Measurements from ENCODE around the gene NRCAM. TPM values are rescaled to one million over a fixed set of nuclear protein-coding genes. Genes with fewer than 3 reads are reported as not detected.

NRCAM gene
- polyA plus RNA-seq, 1 donor (not counting 4 experiments of a cell fraction or from before 2014, with no cell fraction given), result 4.0 TPM

DNA sequence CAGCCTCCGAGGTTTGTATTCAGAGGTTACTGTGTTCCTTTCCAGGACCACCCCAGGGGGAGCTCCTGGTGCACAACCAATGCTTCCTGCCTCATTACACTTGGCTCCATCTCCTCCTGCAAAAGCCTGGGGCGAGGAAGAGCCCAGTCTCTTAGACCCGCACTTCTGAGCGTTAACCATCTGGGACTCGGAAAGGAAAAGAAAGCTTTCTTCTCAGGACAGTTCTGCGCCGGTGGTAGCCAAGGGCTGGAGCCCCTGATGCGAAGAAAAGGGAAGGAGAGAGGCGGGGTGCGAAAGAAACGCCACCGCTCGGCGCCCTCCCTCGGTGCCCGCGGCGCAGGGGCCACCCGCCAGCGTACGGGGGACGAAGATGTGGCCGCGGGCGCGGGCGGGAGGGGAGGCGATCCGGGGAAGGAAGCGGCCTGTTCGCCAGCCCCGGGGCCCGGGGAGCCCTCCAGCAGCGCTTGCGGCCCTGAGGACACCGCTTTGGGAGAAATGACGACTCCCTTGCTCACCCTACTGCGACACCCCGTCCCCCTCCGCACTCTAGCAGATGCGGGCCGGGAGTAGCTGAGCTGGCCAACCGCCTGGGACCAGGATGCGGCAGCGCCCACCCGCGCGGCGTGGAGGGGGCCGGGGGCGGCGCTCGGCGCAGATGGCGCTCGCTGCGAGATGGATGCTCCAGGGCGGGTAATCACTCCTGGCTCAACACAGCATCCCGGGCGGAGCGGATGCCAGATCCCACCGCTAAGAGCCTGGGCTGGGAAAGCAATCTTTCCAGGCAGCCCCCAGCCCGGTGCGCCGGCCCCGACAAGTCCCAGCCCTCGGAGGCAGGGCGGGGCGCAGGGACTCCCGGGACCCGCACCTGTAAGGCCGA, 1.3 kb downstream of the NRCAM start:
- peak; percentile 88 for TF ChIP-seq EZH2 (IDR thresholded peaks at IDR 0.05; ENCODE audit: low read length)
- TF ChIP-seq, protein P1, sequence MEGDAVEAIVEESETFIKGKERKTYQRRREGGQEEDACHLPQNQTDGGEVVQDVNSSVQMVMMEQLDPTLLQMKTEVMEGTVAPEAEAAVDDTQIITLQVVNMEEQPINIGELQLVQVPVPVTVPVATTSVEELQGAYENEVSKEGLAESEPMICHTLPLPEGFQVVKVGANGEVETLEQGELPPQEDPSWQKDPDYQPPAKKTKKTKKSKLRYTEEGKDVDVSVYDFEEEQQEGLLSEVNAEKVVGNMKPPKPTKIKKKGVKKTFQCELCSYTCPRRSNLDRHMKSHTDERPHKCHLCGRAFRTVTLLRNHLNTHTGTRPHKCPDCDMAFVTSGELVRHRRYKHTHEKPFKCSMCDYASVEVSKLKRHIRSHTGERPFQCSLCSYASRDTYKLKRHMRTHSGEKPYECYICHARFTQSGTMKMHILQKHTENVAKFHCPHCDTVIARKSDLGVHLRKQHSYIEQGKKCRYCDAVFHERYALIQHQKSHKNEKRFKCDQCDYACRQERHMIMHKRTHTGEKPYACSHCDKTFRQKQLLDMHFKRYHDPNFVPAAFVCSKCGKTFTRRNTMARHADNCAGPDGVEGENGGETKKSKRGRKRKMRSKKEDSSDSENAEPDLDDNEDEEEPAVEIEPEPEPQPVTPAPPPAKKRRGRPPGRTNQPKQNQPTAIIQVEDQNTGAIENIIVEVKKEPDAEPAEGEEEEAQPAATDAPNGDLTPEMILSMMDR (optimal IDR thresholded peaks at IDR 0.05 in 1 of 3, IDR thresholded peaks at IDR 0.05 in 1 of 3, conservative IDR thresholded peaks at IDR 0.05 in 1 of 3; ENCODE audit: extremely low read depth in 1 of 3, insufficient read depth in 2 of 3, low read length in 3 of 3), result no peak
- H3K9ac ChIP-seq (ENCODE audit: control insufficient read depth, extremely low read depth, insufficient read depth, low read length), result peak overlapping the region; percentile 9
- FAIRE-seq (no peak), DNase-seq (ENCODE audit: low read depth, low spot score) (no peak)
- peak overlapping the region; percentile 85 for H3K4me2 ChIP-seq (ENCODE audit: control insufficient read depth, extremely low read depth, insufficient read depth, low read depth, low read length)
- H3K4me1 ChIP-seq (ENCODE audit: control insufficient read depth, extremely low read depth, insufficient read depth, low read length), result peaks cover 10% of the 10 kb centered on the region
- dilution Hi-C loops (cut with MboI; ENCODE audit: extremely low pct_ligation_motif_present, low sequenced_read_pairs), result no loop called here
- no peaks in the 10 kb centered on the region for H3K9me1 ChIP-seq (ENCODE audit: control insufficient read depth, extremely low read depth, insufficient read depth, low read length)
- H3K36me3 ChIP-seq (ENCODE audit: control insufficient read depth in 2 of 2, extremely low read depth in 1 of 2, insufficient read depth in 2 of 2, low read length in 2 of 2), result no peaks in the 10 kb centered on the region
- H3K9me3 ChIP-seq (ENCODE audit: control insufficient read depth, low read depth, low read length), result no peaks in the 10 kb centered on the region
- peak overlapping the region; percentile 46 to 62 (median 62) for H3K4me3 ChIP-seq (ENCODE audit: control insufficient read depth in 2 of 3, extremely low read depth in 1 of 3, insufficient read depth in 2 of 3, low read depth in 1 of 3, low read length in 3 of 3)
- H3K79me2 ChIP-seq (ENCODE audit: control insufficient read depth, insufficient read depth, low read length), result no peaks in the 10 kb centered on the region
- H4K20me1 ChIP-seq (ENCODE audit: control insufficient read depth, extremely low read depth, insufficient read depth, low read length), result no peaks in the 10 kb centered on the region
- no peak overlapping the region for H3K27ac ChIP-seq (ENCODE audit: control insufficient read depth, insufficient read depth, low read length)
- peak overlapping the region; percentile 90 for H2AFZ ChIP-seq (ENCODE audit: control insufficient read depth, low read length)
- H3K27me3 ChIP-seq (ENCODE audit: control insufficient read depth, extremely low read depth, insufficient read depth, low read length), result peaks cover 54% of the 10 kb centered on the region

DNA sequence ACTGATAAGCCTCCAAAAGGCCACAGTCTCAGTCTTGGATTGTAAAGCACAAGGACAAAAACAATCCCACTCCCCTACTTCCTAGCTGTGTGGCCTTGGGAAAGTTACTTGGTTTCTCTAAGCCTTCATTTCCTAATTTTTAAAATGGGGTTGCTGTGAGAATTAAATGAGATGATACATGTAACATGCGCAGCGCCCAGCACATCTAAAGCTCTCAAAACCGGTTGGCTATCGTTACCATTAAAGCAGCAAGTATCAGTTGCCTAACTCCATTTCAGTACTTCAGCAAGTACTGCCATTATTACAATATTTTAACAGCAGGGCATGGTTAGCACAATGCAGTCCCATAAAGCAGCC, 1.9 kb downstream of the NRCAM start:
- peak overlapping the region; percentile 85 for H3K4me2 ChIP-seq (ENCODE audit: control insufficient read depth, extremely low read depth, insufficient read depth, low read depth, low read length)
- H3K9me1 ChIP-seq (ENCODE audit: control insufficient read depth, extremely low read depth, insufficient read depth, low read length), result no peaks in the 10 kb centered on the region
- no peaks in the 10 kb centered on the region for H4K20me1 ChIP-seq (ENCODE audit: control insufficient read depth, extremely low read depth, insufficient read depth, low read length)
- DNase-seq (ENCODE audit: low read depth, low spot score) (no peak), FAIRE-seq (no peak)
- no peak overlapping the region for H2AFZ ChIP-seq (ENCODE audit: control insufficient read depth, low read length)
- H3K27me3 ChIP-seq (ENCODE audit: control insufficient read depth, extremely low read depth, insufficient read depth, low read length), result peaks cover 54% of the 10 kb centered on the region
- H3K4me3 ChIP-seq (ENCODE audit: control insufficient read depth in 2 of 3, extremely low read depth in 1 of 3, insufficient read depth in 2 of 3, low read depth in 1 of 3, low read length in 3 of 3), result peak overlapping the region in 1 of 3 experiments; percentile 38
- H3K9me3 ChIP-seq (ENCODE audit: control insufficient read depth, low read depth, low read length), result no peaks in the 10 kb centered on the region
- H3K4me1 ChIP-seq (ENCODE audit: control insufficient read depth, extremely low read depth, insufficient read depth, low read length), result peaks cover 10% of the 10 kb centered on the region
- dilution Hi-C loops (cut with MboI; ENCODE audit: extremely low pct_ligation_motif_present, low sequenced_read_pairs), result no loop called here
- H3K79me2 ChIP-seq (ENCODE audit: control insufficient read depth, insufficient read depth, low read length), result no peaks in the 10 kb centered on the region
- no peak for TF ChIP-seq EZH2 (IDR thresholded peaks at IDR 0.05; ENCODE audit: low read length)
- TF ChIP-seq, protein P1 (optimal IDR thresholded peaks at IDR 0.05 in 1 of 3, IDR thresholded peaks at IDR 0.05 in 1 of 3, conservative IDR thresholded peaks at IDR 0.05 in 1 of 3; ENCODE audit: extremely low read depth in 1 of 3, insufficient read depth in 2 of 3, low read length in 3 of 3), result no peak
- no peaks in the 10 kb centered on the region for H3K36me3 ChIP-seq (ENCODE audit: control insufficient read depth in 2 of 2, extremely low read depth in 1 of 2, insufficient read depth in 2 of 2, low read length in 2 of 2)
- no peak overlapping the region for H3K27ac ChIP-seq (ENCODE audit: control insufficient read depth, insufficient read depth, low read length)
- H3K9ac ChIP-seq (ENCODE audit: control insufficient read depth, extremely low read depth, insufficient read depth, low read length), result no peak overlapping the region

Data from keratinocyte (primary cell).